BE2C (cell line): ENCODE data around the gene C3orf20.

Experiments used
- DNase-seq: peaks from one replicate; pipeline ENCODE4 v3.0.0-alpha.2; 2020
- H3K27me3 ChIP-seq: fragments of 250-450 bp; sonication (Bioruptor Pico); 2 replicates; pipeline ENCODE4 v1.5.1; 2020; ENCODE audit warnings: mild to moderate bottlenecking
- H3K36me3 ChIP-seq: fragments of 250-450 bp; sonication (Bioruptor Pico); 2 replicates; pipeline ENCODE4 v1.5.1; 2020; ENCODE audit warnings: mild to moderate bottlenecking
- H3K4me1 ChIP-seq: fragments of 250-450 bp; sonication (Bioruptor Pico); 2 replicates; pipeline ENCODE4 v1.5.1; 2020
- H3K4me3 ChIP-seq: 2 replicates; pipeline ENCODE4 v1.5.1; 2011; ENCODE audit warnings: low read depth, low read length
- H3K9me3 ChIP-seq: fragments of 250-450 bp; sonication (Bioruptor Pico); 2 replicates; pipeline ENCODE4 v1.5.1; 2020
- CTCF ChIP-seq: IDR thresholded peaks from 2 replicates; pipeline ENCODE4 v1.5.1; 2012; ENCODE audit warnings: mild to moderate bottlenecking, low read depth, low read length

The C3orf20 gene

GRCh38 chr3:14687360-14687759 lies 12.4 kb downstream of the C3orf20 start:
- Histone ChIP-seq H3K27me3 (no peaks in the 10 kb centered on the region), H3K36me3 (no peaks in the 10 kb centered on the region), H3K4me1 (no peaks in the 10 kb centered on the region), H3K9me3 (no peaks in the 10 kb centered on the region), H3K4me3 (no peak overlapping the region)
- no peak for TF ChIP-seq CTCF
- no peak for DNase-seq

DNA sequence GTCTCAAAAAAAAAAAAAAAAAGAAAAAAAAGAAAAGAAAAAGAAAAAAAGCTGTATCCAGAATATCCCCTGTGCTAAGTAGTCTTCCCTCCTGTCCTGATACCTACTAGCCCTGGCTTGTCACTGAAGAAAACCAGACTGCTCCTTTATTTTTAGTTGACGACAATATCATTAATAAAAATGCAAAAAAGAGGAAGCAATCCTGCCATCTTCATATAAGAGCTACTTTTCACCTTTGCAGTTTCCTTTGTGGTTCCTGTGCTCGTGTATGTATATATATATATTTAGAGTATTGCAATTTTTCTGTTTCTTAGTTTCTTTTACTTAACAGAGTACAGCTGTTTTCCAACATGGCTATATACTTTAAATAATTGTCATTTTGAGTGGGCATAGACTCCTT lies 13.6 kb downstream of the C3orf20 start:
- Histone ChIP-seq H3K4me1 (no peaks in the 10 kb centered on the region), H3K9me3 (no peaks in the 10 kb centered on the region), H3K27me3 (no peaks in the 10 kb centered on the region), H3K36me3 (no peaks in the 10 kb centered on the region), H3K4me3 (no peak overlapping the region)
- no peak for TF ChIP-seq CTCF
- DNase-seq = no peak

- Histone ChIP-seq H3K9me3 (no peaks in the 10 kb centered on the region), H3K4me1 (no peaks in the 10 kb centered on the region), H3K4me3 (no peak overlapping the region), H3K27me3 (no peaks in the 10 kb centered on the region), H3K36me3 (no peaks in the 10 kb centered on the region)
- DNase-seq = no peak
- no peak for TF ChIP-seq CTCF
Observed at GRCh38 chr3:14689247-14689980, 14.5 kb downstream of the C3orf20 start.

GRCh38 chr3:14691239-14691638 lies 16.3 kb downstream of the C3orf20 start:
- no peak for TF ChIP-seq CTCF
- no peak overlapping the region for H3K4me3 ChIP-seq
- DNase-seq = no peak
- H3K27me3 ChIP-seq = no peaks in the 10 kb centered on the region
- H3K9me3 ChIP-seq = no peaks in the 10 kb centered on the region
- no peaks in the 10 kb centered on the region for H3K4me1 ChIP-seq
- no peaks in the 10 kb centered on the region for H3K36me3 ChIP-seq

DNA sequence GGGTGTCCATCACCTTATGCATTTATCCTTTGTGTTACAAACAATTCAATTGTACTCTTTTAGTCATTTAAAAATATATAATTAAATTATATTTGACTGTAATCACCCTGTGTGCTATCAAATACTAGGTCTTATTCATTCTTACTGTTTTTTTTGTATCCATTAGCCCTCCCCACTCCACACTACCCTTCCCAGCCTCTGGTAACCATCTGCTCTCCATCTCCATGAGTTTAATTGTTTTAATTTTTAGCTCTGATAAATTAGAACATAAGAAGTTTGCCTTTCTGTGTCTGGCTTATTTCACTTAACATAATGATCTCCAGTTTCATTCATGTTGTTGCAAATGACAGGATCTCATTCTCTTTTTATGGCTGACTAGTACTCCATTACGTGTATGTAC lies 16.8 kb downstream of the C3orf20 start:
- H3K36me3 ChIP-seq = no peaks in the 10 kb centered on the region
- no peak for DNase-seq
- no peaks in the 10 kb centered on the region for H3K4me1 ChIP-seq
- no peaks in the 10 kb centered on the region for H3K9me3 ChIP-seq
- H3K27me3 ChIP-seq = no peaks in the 10 kb centered on the region
- no peak overlapping the region for H3K4me3 ChIP-seq
- TF ChIP-seq CTCF = no peak

- Histone ChIP-seq H3K36me3 (no peaks in the 10 kb centered on the region), H3K9me3 (no peaks in the 10 kb centered on the region), H3K4me1 (no peaks in the 10 kb centered on the region), H3K4me3 (no peak overlapping the region), H3K27me3 (no peaks in the 10 kb centered on the region)
- DNase-seq = no peak
- no peak for TF ChIP-seq CTCF
Observed at GRCh38 chr3:14698601-14699244, 23.8 kb downstream of the C3orf20 start.
